Retinal pigment epithelial cell (primary cell): ENCODE results near the gene SLC6A13.

Source experiments
- DNase-seq: peaks from one replicate; pipeline ENCODE4 v3.0.0-alpha.2; 2010; ENCODE audit warnings: low read depth
- H3K4me3 ChIP-seq: 2 replicates; pipeline ENCODE4 v1.5.1; 2011; ENCODE audit warnings: mild to moderate bottlenecking, low read length, control low read depth, moderate library complexity
- TF ChIP-seq, protein P1 (sequence below): conservative IDR thresholded peaks from 2 replicates; pipeline ENCODE4 v1.5.1; 2011; ENCODE audit warnings: low read depth, low read length, control low read depth, inconsistent platforms

SLC6A13 gene

DNA sequence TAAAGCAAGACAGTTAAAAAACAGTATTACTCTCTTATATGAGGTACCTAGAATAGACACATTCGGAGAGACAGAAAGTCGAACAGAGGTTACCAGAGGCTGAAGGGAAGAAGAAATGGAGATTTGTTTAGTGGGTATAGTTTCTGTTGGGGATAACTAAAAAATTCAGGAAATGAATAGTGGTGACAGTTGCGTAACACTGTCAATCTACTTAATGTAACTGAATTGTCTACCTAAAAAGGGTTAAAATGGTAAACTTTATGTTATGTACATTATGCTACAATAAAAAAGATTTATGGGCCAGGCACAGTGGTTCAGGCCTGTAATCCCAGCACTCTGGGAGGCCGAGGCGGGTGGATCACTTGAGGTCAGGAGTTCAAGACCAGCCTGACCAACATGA lies 30.6 kb upstream of the SLC6A13 start:
- DNase-seq, result no peak
- H3K4me3 ChIP-seq, result no peak overlapping the region
- TF ChIP-seq, protein P1, sequence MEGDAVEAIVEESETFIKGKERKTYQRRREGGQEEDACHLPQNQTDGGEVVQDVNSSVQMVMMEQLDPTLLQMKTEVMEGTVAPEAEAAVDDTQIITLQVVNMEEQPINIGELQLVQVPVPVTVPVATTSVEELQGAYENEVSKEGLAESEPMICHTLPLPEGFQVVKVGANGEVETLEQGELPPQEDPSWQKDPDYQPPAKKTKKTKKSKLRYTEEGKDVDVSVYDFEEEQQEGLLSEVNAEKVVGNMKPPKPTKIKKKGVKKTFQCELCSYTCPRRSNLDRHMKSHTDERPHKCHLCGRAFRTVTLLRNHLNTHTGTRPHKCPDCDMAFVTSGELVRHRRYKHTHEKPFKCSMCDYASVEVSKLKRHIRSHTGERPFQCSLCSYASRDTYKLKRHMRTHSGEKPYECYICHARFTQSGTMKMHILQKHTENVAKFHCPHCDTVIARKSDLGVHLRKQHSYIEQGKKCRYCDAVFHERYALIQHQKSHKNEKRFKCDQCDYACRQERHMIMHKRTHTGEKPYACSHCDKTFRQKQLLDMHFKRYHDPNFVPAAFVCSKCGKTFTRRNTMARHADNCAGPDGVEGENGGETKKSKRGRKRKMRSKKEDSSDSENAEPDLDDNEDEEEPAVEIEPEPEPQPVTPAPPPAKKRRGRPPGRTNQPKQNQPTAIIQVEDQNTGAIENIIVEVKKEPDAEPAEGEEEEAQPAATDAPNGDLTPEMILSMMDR, result no peak

DNA sequence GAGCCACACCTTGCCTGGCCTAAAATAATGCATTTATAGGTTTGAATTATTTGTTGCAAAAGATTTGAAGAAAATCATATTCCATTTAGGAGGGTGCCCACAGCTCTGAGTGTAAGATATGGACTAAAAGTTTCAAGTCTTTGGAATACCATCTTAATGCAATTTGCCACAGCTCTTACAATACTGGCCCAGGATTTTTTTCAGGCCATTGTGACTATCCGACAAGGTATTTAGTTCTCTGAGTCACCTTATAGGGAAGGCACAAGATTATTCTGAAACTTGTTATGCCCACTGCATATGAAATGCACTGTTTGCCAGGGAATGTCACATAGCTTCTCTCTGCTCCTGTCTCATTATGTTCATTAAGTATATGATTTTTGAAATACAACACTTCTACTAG lies 29.6 kb upstream of the SLC6A13 start:
- TF ChIP-seq, protein P1, result no peak
- no peak overlapping the region for H3K4me3 ChIP-seq
- no peak for DNase-seq

DNA sequence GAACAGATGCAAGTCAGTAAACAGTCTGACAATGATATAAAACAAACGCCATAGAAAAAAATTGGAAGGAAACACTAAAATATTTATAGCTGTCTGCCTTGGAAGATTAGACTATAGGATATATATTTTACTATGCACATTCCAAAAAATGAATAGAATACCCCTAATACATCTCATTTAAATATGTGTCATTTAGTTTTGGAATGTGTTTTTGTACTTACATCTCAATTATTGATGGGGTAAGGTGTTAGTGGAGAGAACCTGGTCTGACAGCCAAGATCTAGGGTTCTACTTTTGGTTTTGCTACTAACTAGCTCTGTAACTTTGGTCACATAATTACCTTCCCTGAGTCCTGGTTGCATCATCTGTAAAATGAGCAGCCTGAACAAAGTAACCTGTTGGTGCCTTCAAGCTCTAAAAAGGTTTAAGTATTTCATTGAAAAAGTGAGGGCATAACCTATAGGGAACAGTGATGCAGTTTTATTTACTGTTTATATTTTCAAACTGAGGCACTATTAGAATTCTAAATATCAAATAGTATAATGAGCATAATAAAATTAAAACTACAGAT lies 28.6 kb upstream of the SLC6A13 start:
- no peak for DNase-seq
- H3K4me3 ChIP-seq, result no peak overlapping the region
- TF ChIP-seq, protein P1, result no peak

DNA sequence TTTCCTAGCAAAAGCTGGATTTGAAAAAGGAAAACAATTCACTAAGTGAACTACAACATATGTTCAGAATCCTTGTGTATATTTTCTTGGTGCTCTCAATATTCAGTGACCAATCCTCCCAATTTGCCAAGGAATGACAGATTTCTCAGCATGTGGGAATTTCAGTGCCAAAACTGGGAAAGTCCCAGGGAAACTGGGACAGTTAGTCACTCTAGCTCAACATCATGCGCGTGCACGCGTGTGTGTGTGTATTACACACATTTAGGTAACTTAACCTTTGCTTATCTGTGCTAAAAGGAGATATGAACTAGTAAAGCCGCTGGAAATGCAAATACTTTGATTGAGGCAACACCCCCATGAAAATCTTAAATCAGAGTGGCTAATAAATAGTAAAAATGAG lies 26.1 kb upstream of the SLC6A13 start:
- TF ChIP-seq, protein P1, result no peak
- H3K4me3 ChIP-seq, result no peak overlapping the region
- DNase-seq, result no peak

DNA sequence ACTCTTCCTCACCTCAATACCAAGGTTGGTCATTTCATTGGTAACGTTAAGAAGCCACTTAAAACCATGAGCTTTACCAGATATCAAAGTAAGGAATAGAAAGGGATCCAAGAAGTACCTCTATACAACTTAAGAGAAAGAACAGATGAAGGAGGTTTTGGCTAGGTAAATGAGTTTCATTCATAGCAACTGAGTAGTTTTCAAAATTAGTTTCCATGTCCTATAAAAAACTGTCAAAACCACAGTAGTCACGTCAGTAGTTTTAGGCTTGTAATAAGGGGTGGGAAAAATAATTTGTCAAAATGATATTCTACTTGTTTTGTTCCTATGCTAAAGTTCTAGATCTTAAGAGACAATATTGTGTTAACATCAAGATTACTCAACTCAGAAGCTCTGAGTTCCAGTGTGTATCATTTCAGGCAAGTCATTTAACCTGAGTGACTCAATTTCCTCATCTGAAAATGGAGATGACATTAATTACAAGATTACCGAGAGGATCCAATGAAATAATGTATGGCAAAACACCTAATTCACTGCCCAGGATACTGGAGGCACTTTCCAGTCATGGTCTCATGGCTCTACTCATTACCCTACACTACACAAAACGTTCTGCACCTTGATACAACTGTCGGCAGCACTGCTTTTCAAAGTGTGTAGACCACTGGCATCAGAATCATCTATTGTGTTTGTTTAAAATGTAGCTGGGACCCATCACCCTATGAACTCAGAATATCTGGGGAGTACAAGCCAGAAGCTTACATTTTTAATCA lies 24.1 kb upstream of the SLC6A13 start:
- no peak overlapping the region for H3K4me3 ChIP-seq
- TF ChIP-seq, protein P1, result no peak
- no peak for DNase-seq

DNA sequence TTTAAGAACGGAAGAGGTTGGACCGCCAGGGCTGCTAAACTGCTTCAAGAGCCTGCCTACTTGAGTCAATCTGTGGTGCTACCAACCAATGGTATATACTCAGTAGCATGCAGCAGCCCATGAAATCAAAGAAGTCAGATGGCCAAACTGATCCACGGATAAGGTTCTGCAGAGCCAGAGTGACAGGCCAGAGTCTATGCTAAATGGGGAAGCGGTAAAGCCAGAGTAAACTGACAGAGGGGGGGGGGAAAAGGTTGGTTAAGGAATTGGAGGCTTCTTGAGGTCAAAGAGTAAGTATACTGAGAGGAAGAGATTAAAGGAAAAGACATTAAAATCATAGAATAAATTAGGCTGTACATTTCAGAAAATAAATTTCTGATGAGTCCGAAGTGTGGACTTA lies 15.4 kb upstream of the SLC6A13 start:
- no peak overlapping the region for H3K4me3 ChIP-seq
- TF ChIP-seq, protein P1, result no peak
- DNase-seq, result no peak

DNA sequence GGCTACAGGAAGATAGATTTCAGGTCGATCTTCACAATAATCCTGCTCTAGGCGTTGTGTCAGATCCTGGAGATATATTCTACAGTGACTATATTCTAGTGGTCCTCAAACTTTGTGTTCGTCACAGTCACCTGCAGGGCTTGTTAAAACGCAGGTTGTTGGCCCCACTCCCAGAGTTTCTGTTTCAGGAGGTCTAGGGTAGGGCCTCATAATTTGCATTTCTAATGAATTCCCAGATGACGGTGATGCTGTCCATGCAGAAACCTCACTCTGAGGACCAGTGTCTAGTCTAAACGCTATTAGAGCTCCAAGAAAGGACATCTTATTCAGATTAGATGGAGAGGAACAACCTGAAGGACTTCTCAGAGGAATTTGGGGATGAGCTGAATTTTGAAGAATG lies 13.2 kb upstream of the SLC6A13 start:
- no peak overlapping the region for H3K4me3 ChIP-seq
- TF ChIP-seq, protein P1, result no peak
- no peak for DNase-seq
